Measurements from ENCODE around the gene MRPL55. TPM values are rescaled to one million over a fixed set of nuclear protein-coding genes. Genes with fewer than 3 reads are reported as not detected.

The MRPL55 gene
- polyA plus RNA-seq, 1 donor: 35.8 TPM

DNA sequence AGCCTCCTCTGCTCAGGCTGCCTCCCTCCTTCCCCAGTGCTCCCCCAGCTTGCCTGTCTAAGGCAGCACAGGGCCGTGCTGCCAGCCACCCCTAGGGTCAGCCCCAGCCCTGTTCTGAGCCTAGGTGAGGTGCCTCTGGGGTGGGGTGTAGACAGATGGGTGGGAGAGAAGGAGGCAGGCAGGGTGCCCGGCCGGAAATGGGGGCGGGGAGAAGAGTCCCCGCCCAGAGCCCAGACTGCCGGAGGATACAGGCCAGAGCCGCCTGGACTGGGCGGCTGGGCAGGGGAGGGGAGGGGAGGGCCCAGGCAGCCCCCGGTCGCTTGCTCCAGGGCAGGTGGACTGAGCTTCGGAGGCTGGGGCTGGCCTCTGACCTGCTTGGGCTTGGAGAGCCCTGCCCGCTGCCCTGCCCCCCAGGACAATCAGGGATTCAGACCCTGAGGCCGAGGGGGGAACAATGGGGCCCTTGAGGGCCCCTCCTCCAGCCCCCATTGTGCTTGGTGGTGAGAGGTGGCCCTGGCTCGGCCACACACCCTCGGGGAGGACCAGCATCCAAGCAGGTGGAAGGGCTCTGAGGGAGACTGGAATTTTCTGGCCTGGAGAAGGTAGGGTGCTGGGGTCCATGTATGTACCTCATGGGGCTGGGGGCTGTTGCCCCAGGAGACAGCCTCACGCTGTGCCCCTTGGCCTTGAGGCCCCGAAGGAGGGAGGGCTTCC lies 40.5 kb upstream of the MRPL55 start, which contains the start of gene GJC2:
Gene GJC2 (plus strand): TSS at position 525 of the 714 bp plus-strand sequence. CDS start 7,829 bp downstream, outside the sequence.
- DNase-seq: no peak

- no peak for DNase-seq
Observed at GRCh38 chr1:228148935-228149405, 39.9 kb upstream of the MRPL55 start.

GRCh38 chr1:228148196-228148861 lies 39.2 kb upstream of the MRPL55 start:
- DNase-seq: no peak

DNA sequence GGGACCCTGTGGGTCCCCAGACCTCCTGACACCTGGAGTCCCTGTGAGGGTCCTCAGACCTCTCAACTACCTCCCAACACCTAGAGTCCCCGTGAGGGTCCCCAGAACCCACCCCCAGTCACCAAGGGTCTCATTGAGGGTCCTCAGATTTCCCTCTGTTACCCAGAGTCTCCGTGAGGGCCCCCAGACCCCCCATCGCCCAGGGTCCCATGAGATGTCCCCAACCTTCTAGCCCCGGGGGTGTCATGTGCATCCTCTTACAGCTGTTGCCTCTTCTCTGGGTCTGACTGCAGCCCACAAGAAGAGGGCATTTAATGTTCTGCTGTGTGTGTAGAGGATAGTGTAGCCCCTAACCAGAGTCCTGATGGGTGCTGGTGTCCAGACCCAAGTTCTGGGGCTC lies 38.7 kb upstream of the MRPL55 start:
- DNase-seq: no peak

DNA sequence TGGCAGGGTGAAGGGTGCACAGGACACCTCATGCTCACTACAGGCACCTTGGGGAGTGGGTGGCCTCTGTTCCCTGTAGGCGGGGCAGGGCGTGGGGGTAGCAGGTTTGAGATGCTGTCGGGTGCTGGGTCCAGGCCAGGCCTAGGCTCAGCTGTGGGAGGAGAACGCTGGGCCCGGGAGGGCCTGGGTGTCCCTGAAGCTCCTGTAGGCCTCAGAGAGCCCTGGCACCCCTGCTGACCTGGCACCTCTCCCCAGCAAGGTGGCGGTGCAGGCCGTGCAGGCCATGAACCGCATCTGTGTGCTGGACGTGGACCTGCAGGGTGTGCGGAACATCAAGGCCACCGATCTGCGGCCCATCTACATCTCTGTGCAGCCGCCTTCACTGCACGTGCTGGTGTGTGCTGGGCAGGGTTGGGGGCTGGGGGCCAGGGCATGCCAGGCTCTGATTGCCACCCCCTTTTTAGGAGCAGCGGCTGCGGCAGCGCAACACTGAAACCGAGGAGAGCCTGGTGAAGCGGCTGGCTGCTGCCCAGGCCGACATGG lies 38.1 kb upstream of the MRPL55 start:
- DNase-seq: no peak

DNA sequence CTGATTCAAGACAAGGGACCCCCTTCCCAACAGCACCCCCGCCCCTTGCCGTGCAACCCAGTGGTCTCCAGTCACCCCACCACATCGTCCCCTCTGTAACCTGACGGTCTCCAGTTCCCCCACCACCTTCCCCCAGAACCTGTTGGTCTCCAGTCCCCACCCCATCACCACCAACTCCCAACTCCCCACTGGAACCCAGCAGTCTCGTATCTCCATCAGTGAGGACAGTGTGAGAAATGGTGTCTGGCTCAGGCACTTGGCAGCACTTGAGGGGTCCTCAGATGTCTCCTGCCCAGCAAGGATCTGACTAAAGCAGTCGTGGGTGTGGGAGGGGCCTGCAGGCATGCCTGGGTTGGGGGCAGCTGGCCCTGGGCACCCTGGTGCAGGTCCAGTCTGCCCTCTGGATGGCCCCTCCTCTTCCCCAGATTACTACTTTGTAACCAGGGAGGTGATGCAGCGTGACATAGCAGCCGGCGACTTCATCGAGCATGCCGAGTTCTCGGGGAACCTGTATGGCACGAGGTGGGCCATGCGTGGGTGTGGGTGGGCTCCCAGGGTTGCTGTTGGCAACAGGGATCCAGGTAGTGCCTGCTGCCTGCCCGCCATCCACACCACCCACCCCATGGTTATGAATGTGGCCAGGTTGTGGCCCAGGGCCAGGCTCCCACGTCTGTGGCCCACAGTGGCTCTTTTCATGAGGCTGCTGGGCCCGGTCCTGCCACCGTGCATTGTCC lies 37.5 kb upstream of the MRPL55 start:
- no peak for DNase-seq

DNA sequence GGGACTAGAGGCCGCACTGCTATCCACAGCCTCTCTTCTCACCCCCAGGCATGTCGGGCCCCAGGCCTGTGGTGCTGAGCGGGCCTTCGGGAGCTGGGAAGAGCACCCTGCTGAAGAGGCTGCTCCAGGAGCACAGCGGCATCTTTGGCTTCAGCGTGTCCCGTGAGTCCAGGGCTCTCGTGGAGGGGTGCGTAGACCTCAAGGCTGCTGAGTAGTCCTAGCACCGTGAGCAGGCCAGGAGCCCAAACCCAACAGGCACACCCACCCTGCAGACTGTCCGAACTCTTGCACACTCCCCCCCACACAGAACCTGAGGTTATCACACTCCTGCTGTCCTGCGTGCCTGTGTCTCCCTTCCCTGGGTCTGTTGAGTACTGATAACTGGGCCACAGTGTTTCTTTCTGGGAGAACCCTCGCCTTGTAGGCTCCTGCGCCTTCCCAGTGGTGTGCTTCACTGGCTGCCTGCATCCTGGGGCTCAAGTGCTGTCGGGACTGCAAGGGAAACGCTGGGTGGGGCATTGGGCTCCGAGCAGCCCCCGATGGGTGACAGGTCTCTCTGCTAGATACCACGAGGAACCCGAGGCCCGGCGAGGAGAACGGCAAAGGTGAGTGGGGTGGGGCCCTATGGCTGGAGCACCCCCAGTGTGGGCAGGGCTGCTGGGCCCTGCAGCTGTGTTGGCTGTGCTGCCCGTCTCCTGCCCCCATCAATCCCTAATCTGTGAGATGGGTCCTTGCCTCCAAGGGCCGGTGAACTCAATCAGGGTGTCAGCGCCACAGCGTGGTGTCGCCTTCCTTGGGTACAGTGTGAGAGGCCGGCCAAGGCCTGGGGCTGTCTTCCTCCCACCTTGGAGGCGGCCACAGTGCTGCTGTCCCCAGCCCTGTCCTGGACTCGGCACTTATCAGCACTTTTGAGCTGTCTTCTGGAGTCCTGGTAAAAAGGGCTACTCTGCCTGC lies 36.6 kb upstream of the MRPL55 start:
- DNase-seq: no peak

DNA sequence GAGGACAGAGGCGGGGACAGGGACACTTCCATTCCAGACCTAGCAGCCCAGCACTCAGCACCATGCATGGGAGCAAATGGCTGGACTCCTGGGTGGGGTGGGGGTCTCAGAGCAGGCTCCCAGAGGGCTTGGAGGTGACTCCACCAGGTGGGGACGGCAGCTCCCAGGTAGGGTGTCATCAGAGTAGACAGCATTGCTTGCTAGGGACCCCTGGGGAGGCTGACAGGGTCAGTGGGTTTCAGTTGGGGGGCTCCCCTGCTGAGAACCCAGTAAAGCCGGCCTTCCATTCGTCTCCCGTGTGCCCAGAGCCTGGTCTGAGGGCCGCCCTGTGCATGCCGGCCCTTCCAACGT lies 35.9 kb upstream of the MRPL55 start:
- no peak for DNase-seq

DNA sequence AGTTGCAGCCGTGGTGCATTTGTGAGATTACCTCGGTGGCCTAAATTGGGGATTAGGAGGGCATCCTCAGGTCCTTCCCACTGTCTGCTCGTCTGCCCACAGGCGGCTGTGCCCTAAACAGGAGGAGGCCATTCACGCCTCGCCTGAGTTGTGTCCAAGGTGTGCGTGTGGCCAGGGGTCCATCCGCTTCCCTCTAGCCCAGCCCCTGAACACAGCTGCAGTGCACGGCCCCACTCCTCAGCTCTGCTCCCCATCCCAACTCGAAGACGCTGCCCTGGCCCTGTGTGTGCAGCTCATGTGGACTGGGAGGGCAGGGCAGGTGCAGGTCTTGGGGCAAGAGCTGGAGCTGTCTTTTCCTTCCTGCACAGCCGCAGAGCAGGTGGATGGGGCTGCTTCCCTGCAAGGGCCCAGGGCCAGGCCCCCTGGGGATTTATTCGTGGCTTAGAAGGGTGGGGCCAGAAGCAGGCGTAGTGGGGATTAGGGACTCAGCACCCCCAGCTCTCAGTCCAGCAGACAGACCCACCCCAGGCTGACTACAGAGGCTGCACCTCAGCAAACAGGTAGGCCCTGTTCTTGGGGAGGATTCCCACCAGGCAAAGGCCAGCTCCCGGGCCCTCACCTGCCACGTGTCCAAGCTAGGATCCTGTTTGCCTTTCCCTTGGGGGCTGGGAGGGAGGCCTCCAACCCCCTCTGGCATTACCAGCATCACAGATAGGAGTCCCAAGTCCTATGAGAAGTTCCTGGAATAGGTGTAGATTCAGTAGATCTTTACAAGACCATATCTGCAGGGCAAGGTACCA lies 35.3 kb upstream of the MRPL55 start:
- no peak for DNase-seq

DNA sequence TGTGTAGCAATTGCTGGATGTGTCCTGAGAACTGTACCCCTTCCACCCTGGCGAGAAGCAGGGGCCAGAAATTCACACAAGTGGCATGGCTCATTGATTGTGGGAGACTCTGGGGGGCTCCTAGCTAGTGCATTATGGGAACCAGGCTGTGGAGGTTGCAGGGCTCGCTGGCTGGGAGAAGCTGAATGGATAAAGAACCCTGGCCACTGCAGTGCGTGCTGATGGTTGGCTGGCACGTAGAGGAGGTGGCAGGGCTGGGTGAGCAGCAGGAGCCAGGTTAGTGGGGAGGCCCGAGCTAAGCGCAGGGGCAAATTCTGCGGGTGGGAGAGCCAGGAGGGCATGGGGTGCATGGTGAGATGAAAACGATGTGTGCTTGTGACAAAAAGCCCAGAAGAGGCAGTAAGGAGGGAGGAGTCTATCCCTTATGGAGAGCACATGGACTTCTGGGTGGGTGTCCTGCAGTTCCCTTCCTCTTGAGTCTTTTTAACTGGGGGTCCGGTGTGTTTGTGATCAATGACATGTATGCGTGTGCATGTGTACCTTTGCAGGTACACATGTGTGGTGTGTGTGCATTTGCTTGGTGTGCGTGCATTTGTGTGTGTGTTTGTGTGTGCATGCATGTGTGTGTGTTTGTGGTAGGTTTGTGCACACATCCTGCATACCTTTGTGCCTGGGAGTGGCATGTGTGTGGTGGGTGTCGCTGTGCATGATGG lies 34.5 kb upstream of the MRPL55 start:
- DNase-seq: no peak

GRCh38 chr1:228142701-228143136 lies 33.6 kb upstream of the MRPL55 start:
- DNase-seq: no peak

GRCh38 chr1:228142155-228142691 lies 33.1 kb upstream of the MRPL55 start:
- DNase-seq: no peak

GRCh38 chr1:228141226-228142044 lies 32.3 kb upstream of the MRPL55 start:
- no peak for DNase-seq

- no peak for DNase-seq
Observed at GRCh38 chr1:228140724-228141225, 31.7 kb upstream of the MRPL55 start.

GRCh38 chr1:228139931-228140723 lies 31.0 kb upstream of the MRPL55 start, which contains the start of gene GUK1:
GUK1 (plus strand) TSS chr1:228140279; CDS start chr1:228140303, 24 bp downstream.
- peak; percentile 97 for DNase-seq

DNA sequence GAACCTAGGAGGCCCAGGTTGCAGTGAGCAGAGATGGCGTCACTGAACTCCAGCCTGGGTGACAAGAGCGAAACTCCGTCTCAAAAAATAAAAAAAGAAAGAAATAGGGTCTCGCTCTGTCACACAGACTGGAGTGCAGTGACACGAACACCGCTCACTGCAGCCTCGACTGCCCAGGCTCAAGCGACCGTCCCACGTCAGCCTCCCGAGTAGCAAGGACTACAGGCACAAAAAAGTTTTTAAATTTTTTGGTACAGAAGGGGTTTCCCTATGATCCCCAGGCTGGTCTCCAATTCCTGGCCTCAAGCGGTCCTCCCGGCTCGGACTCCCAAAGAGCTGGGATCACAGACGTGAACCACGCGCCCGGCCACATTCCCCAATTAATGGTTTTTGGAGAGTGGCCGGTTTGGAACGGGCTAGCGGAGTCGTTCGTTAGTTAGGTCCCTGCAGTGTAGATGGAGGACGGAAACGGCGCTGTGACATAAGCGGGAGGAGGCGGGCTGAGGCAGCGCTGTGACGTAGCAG lies 30.4 kb upstream of the MRPL55 start:
- no peak for DNase-seq

- no peak for DNase-seq
Observed at GRCh38 chr1:228136901-228137300, 27.8 kb upstream of the MRPL55 start.
